Measurements from ENCODE around the gene ZNF500.

ZNF500 gene

GRCh38 chr16:4752351-4753100 lies 14.4 kb downstream of the ZNF500 start:
- peaks cover under 1% of the 10 kb centered on the region for H3K4me1 ChIP-seq (ENCODE audit: control insufficient read depth, insufficient read depth, low read length)
- no peak overlapping the region for H3K4me3 ChIP-seq (ENCODE audit: low read length in 2 of 2)
- peaks cover 0 to 3% of the 10 kb centered on the region in 2 donors for H3K9me3 ChIP-seq (ENCODE audit: control insufficient read depth in 2 of 2, low read length in 2 of 2)
- peaks cover 28 to 41% of the 10 kb centered on the region in 2 donors for H3K36me3 ChIP-seq (ENCODE audit: control insufficient read depth in 2 of 2, insufficient read depth in 2 of 2, low read length in 2 of 2)
- H3K27me3 ChIP-seq (ENCODE audit: control insufficient read depth in 1 of 2, insufficient read depth in 2 of 2, low read length in 2 of 2), result no peaks in the 10 kb centered on the region
- H3K9ac ChIP-seq (ENCODE audit: low read length in 2 of 2), result no peak overlapping the region
- H3K27ac ChIP-seq (ENCODE audit: low read length), result no peak overlapping the region

DNA sequence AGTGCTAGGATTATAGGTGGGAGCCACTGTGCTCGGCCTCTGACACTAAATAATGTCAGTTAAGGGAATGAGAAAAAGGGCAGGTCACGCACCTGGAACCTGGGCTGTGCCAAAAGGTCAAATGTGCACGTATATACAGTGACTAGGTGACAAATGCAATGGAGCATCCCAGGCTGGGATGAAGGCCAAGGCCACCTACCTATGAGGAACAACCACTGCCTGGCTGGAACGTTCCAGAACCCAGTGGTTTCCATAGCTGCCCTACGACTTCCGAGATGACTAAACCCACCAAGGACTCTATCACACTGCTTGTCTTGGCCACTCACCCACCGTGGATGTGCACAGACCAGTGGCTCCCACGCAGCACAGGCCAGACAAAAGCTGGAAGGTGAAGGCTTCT lies 16.1 kb downstream of the ZNF500 start:
- no peak overlapping the region for H3K4me3 ChIP-seq (ENCODE audit: low read length in 2 of 2)
- no peak overlapping the region for H3K9ac ChIP-seq (ENCODE audit: low read length in 2 of 2)
- H3K9me3 ChIP-seq (ENCODE audit: control insufficient read depth in 2 of 2, low read length in 2 of 2), result peaks cover 0 to 3% of the 10 kb centered on the region in 2 donors
- peaks cover 28 to 39% of the 10 kb centered on the region in 2 donors for H3K36me3 ChIP-seq (ENCODE audit: control insufficient read depth in 2 of 2, insufficient read depth in 2 of 2, low read length in 2 of 2)
- no peaks in the 10 kb centered on the region for H3K27me3 ChIP-seq (ENCODE audit: control insufficient read depth in 1 of 2, insufficient read depth in 2 of 2, low read length in 2 of 2)
- no peak overlapping the region for H3K27ac ChIP-seq (ENCODE audit: low read length)
- peaks cover 13% of the 10 kb centered on the region for H3K4me1 ChIP-seq (ENCODE audit: control insufficient read depth, insufficient read depth, low read length)

GRCh38 chr16:4749700-4750257 lies 17.2 kb downstream of the ZNF500 start:
- Histone ChIP-seq H3K36me3 (ENCODE audit: control insufficient read depth in 2 of 2, insufficient read depth in 2 of 2, low read length in 2 of 2) (peaks cover 27 to 33% of the 10 kb centered on the region in 2 donors), H3K27me3 (ENCODE audit: control insufficient read depth in 1 of 2, insufficient read depth in 2 of 2, low read length in 2 of 2) (no peaks in the 10 kb centered on the region), H3K9me3 (ENCODE audit: control insufficient read depth in 2 of 2, low read length in 2 of 2) (peaks cover 0 to 2% of the 10 kb centered on the region in 2 donors), H3K4me3 (ENCODE audit: low read length in 2 of 2) (no peak overlapping the region), H3K9ac (ENCODE audit: low read length in 2 of 2) (no peak overlapping the region), H3K4me1 (ENCODE audit: control insufficient read depth, insufficient read depth, low read length) (peaks cover 13% of the 10 kb centered on the region), H3K27ac (ENCODE audit: low read length) (no peak overlapping the region)

GRCh38 chr16:4748682-4749411 lies 18.1 kb downstream of the ZNF500 start:
- H3K36me3 ChIP-seq (ENCODE audit: control insufficient read depth in 2 of 2, insufficient read depth in 2 of 2, low read length in 2 of 2), result peaks cover 25 to 29% of the 10 kb centered on the region in 2 donors
- no peak overlapping the region for H3K4me3 ChIP-seq (ENCODE audit: low read length in 2 of 2)
- H3K4me1 ChIP-seq (ENCODE audit: control insufficient read depth, insufficient read depth, low read length), result peaks cover 13% of the 10 kb centered on the region
- H3K9ac ChIP-seq (ENCODE audit: low read length in 2 of 2), result no peak overlapping the region
- no peaks in the 10 kb centered on the region for H3K27me3 ChIP-seq (ENCODE audit: control insufficient read depth in 1 of 2, insufficient read depth in 2 of 2, low read length in 2 of 2)
- no peaks in the 10 kb centered on the region for H3K9me3 ChIP-seq (ENCODE audit: control insufficient read depth in 2 of 2, low read length in 2 of 2)
- no peak overlapping the region for H3K27ac ChIP-seq (ENCODE audit: low read length)

- H3K27ac ChIP-seq (ENCODE audit: low read length), result no peak overlapping the region
Measured at GRCh38 chr16:4747906-4748681, 18.9 kb downstream of the ZNF500 start.

GRCh38 chr16:4746991-4747574 lies 19.9 kb downstream of the ZNF500 start:
- H3K9me3 ChIP-seq (ENCODE audit: control insufficient read depth in 2 of 2, low read length in 2 of 2), result no peaks in the 10 kb centered on the region
- no peaks in the 10 kb centered on the region for H3K27me3 ChIP-seq (ENCODE audit: control insufficient read depth in 1 of 2, insufficient read depth in 2 of 2, low read length in 2 of 2)
- H3K4me1 ChIP-seq (ENCODE audit: control insufficient read depth, insufficient read depth, low read length), result peaks cover 22% of the 10 kb centered on the region
- H3K9ac ChIP-seq (ENCODE audit: low read length in 2 of 2), result no peak overlapping the region
- H3K36me3 ChIP-seq (ENCODE audit: control insufficient read depth in 2 of 2, insufficient read depth in 2 of 2, low read length in 2 of 2), result peaks cover 12 to 14% of the 10 kb centered on the region in 2 donors
- no peak overlapping the region for H3K27ac ChIP-seq (ENCODE audit: low read length)
- H3K4me3 ChIP-seq (ENCODE audit: low read length in 2 of 2), result no peak overlapping the region

More at GRCh38 chr16:4747906-4748681, 18.9 kb downstream of the ZNF500 start:
- Histone ChIP-seq H3K9me3 (ENCODE audit: control insufficient read depth in 2 of 2, low read length in 2 of 2) (no peaks in the 10 kb centered on the region), H3K9ac (ENCODE audit: low read length in 2 of 2) (no peak overlapping the region), H3K27me3 (ENCODE audit: control insufficient read depth in 1 of 2, insufficient read depth in 2 of 2, low read length in 2 of 2) (no peaks in the 10 kb centered on the region), H3K4me1 (ENCODE audit: control insufficient read depth, insufficient read depth, low read length) (peaks cover 19% of the 10 kb centered on the region), H3K4me3 (ENCODE audit: low read length in 2 of 2) (no peak overlapping the region), H3K36me3 (ENCODE audit: control insufficient read depth in 2 of 2, insufficient read depth in 2 of 2, low read length in 2 of 2) (peaks cover 21 to 22% of the 10 kb centered on the region in 2 donors)

DNA sequence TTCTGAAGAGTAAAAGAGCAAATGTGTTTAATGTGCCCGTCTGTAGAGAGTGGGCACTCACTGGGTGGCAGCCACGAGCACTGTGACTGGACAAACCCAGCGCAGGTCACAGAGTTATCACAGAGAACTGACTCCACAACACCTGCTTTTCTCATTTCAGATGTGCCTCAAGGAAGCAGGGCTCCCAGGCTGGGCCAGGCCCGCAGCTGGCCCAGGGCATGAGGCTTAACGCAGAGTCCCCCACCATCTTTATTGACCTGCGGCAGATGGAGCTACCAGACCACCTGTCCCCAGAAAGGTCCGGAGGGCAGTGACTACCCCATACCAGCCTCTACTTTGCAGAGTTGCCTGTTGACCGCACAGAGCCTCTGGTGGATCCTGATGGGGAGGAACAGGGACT lies 20.7 kb downstream of the ZNF500 start:
- no peaks in the 10 kb centered on the region for H3K9me3 ChIP-seq (ENCODE audit: control insufficient read depth in 2 of 2, low read length in 2 of 2)
- H3K36me3 ChIP-seq (ENCODE audit: control insufficient read depth in 2 of 2, insufficient read depth in 2 of 2, low read length in 2 of 2), result peaks cover 4 to 6% of the 10 kb centered on the region in 2 donors
- no peaks in the 10 kb centered on the region for H3K27me3 ChIP-seq (ENCODE audit: control insufficient read depth in 1 of 2, insufficient read depth in 2 of 2, low read length in 2 of 2)
- no peak overlapping the region for H3K27ac ChIP-seq (ENCODE audit: low read length)
- peaks cover 22% of the 10 kb centered on the region for H3K4me1 ChIP-seq (ENCODE audit: control insufficient read depth, insufficient read depth, low read length)
- no peak overlapping the region for H3K4me3 ChIP-seq (ENCODE audit: low read length in 2 of 2)
- no peak overlapping the region for H3K9ac ChIP-seq (ENCODE audit: low read length in 2 of 2)

DNA sequence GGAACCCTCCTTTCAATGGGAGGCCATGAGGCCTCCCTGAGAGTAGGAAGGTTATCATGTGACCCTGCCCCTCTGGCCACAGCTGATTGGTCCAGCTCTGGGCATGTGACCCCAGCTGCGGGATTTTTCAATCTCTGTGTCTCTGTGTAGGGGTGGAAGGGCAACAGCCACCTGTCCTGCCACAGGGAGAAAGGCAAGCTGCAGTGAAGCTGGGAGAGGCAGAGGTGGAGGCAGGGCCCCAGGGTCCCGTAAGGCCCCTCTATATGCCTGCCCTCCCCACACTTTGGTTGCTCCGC lies 21.7 kb downstream of the ZNF500 start:
- Histone ChIP-seq H3K27ac (ENCODE audit: low read length) (no peak overlapping the region), H3K9ac (ENCODE audit: low read length in 2 of 2) (no peak overlapping the region), H3K4me3 (ENCODE audit: low read length in 2 of 2) (no peak overlapping the region), H3K27me3 (ENCODE audit: control insufficient read depth in 1 of 2, insufficient read depth in 2 of 2, low read length in 2 of 2) (no peaks in the 10 kb centered on the region), H3K9me3 (ENCODE audit: control insufficient read depth in 2 of 2, low read length in 2 of 2) (no peaks in the 10 kb centered on the region), H3K4me1 (ENCODE audit: control insufficient read depth, insufficient read depth, low read length) (peaks cover 22% of the 10 kb centered on the region), H3K36me3 (ENCODE audit: control insufficient read depth in 2 of 2, insufficient read depth in 2 of 2, low read length in 2 of 2) (peaks cover 0 to 2% of the 10 kb centered on the region in 2 donors)

GRCh38 chr16:4744555-4745273 lies 22.2 kb downstream of the ZNF500 start:
- Histone ChIP-seq H3K27ac (ENCODE audit: low read length) (no peak overlapping the region), H3K9ac (ENCODE audit: low read length in 2 of 2) (no peak overlapping the region), H3K27me3 (ENCODE audit: control insufficient read depth in 1 of 2, insufficient read depth in 2 of 2, low read length in 2 of 2) (no peaks in the 10 kb centered on the region), H3K4me3 (ENCODE audit: low read length in 2 of 2) (no peak overlapping the region), H3K36me3 (ENCODE audit: control insufficient read depth in 2 of 2, insufficient read depth in 2 of 2, low read length in 2 of 2) (peaks cover 0 to 2% of the 10 kb centered on the region in 2 donors), H3K9me3 (ENCODE audit: control insufficient read depth in 2 of 2, low read length in 2 of 2) (no peaks in the 10 kb centered on the region), H3K4me1 (ENCODE audit: control insufficient read depth, insufficient read depth, low read length) (peaks cover 22% of the 10 kb centered on the region)
